Measurements from ENCODE around the gene TADA3. TPM values are rescaled to one million over a fixed set of nuclear protein-coding genes. Genes with fewer than 3 reads are reported as not detected.

Gene TADA3
- total RNA-seq, 1 experiment from 2014 or later: 49.0 TPM

GRCh38 chr3:9817436-9817835, 25.2 kb upstream of the TADA3 start:
- Mint-ChIP-seq H3K36me3 (no peaks in the 10 kb centered on the region), H3K27me3 (ENCODE audit: low read depth) (no peaks in the 10 kb centered on the region; the same call in 1 of the 2 replicates), H3K27ac (no peak overlapping the region), H3K9me3 (no peaks in the 10 kb centered on the region), H3K4me3 (no peak overlapping the region), H3K4me1 (no peaks in the 10 kb centered on the region)
- TF ChIP-seq FOXP1 (CRISPR knock-in tag; IDR thresholded peaks at IDR 0.05; ENCODE audit: borderline replicate concordance): no peak
- no peak for TF ChIP-seq ATF2 (CRISPR knock-in tag; IDR thresholded peaks at IDR 0.05; ENCODE audit: borderline replicate concordance, low read depth)
- no peak for TF ChIP-seq ZNF423 (CRISPR knock-in tag; IDR thresholded peaks at IDR 0.05)
- no peak for TF ChIP-seq SOX15 (CRISPR knock-in tag; IDR thresholded peaks at IDR 0.05)
- no peak for TF ChIP-seq TCF7 (CRISPR knock-in tag; IDR thresholded peaks at IDR 0.05; ENCODE audit: low read depth)
- no peak for TF ChIP-seq ERG (CRISPR knock-in tag; IDR thresholded peaks at IDR 0.05)
- TF ChIP-seq CTCF (IDR thresholded peaks at IDR 0.05): no peak
- no peak for TF ChIP-seq ATF3 (CRISPR knock-in tag; conservative IDR thresholded peaks at IDR 0.05)
- no peak for TF ChIP-seq HMGA2 (CRISPR knock-in tag; IDR thresholded peaks at IDR 0.05)
- ChIA-PET CTCF (interaction anchor here (1.0 kb wide), 1 partner anchor 9 kb away, joined by 3 read pairs; no protein-coding TSS in a partner anchor), POLR2A (no interaction called here)
- ATAC-seq: no peak
- DNase-seq (ENCODE audit: low spot score): no peak

GRCh38 chr3:9815986-9816385, 23.7 kb upstream of the TADA3 start:
- TF ChIP-seq NFYB (CRISPR knock-in tag; conservative IDR thresholded peaks at IDR 0.05; ENCODE audit: low read depth) (no peak), E2F1 (CRISPR knock-in tag; IDR thresholded peaks at IDR 0.05) (no peak), GTF2I (CRISPR knock-in tag; conservative IDR thresholded peaks at IDR 0.05) (no peak), NFE2L1 (CRISPR knock-in tag; IDR thresholded peaks at IDR 0.05) (no peak), GABPB1 (CRISPR knock-in tag; IDR thresholded peaks at IDR 0.05) (no peak), JUN (CRISPR knock-in tag; IDR thresholded peaks at IDR 0.05) (no peak), ZNF416 (CRISPR knock-in tag; IDR thresholded peaks at IDR 0.05) (no peak), ATF2 (CRISPR knock-in tag; IDR thresholded peaks at IDR 0.05; ENCODE audit: borderline replicate concordance, low read depth) (no peak), RORB (CRISPR knock-in tag; IDR thresholded peaks at IDR 0.05) (no peak), PRDM15 (CRISPR knock-in tag; IDR thresholded peaks at IDR 0.05) (no peak)
- ChIA-PET POLR2A (no interaction called here), CTCF (no interaction called here)
- no peak overlapping the region for H3K27ac Mint-ChIP-seq
- DNase-seq (ENCODE audit: low spot score) (no peak), ATAC-seq (no peak)
- peaks cover 5% of the 10 kb centered on the region; the same call in 1 of the 2 replicates for H3K4me1 Mint-ChIP-seq
- H3K9me3 Mint-ChIP-seq: no peaks in the 10 kb centered on the region
- H3K4me3 Mint-ChIP-seq: no peak overlapping the region
- no peaks in the 10 kb centered on the region for H3K36me3 Mint-ChIP-seq
- peaks cover 10% of the 10 kb centered on the region for H3K27me3 Mint-ChIP-seq (ENCODE audit: low read depth)
